ENCODE data around the gene HGFAC.

The HGFAC gene

GRCh38 chr4:3493720-3494461 is 52.1 kb downstream of the HGFAC start:
- H3K4me3 ChIP-seq = no peak overlapping the region
- H3K27ac ChIP-seq = no peak overlapping the region

- no peak overlapping the region for H3K27ac ChIP-seq
- H3K4me3 ChIP-seq = no peak overlapping the region
Measured at GRCh38 chr4:3494462-3494871, 52.7 kb downstream of the HGFAC start.

- no peak overlapping the region for H3K4me3 ChIP-seq
- H3K27ac ChIP-seq = no peak overlapping the region
Measured at GRCh38 chr4:3495204-3495975, 53.6 kb downstream of the HGFAC start.

GRCh38 chr4:3496021-3496420 is 54.3 kb downstream of the HGFAC start:
- Histone ChIP-seq H3K27ac (no peak overlapping the region), H3K4me3 (no peak overlapping the region)

- no peak overlapping the region for H3K27ac ChIP-seq
- no peak overlapping the region for H3K4me3 ChIP-seq
Measured at GRCh38 chr4:3497095-3497494, 55.3 kb downstream of the HGFAC start.

GRCh38 chr4:3497523-3498389 is 56.0 kb downstream of the HGFAC start:
- H3K27ac ChIP-seq = no peak overlapping the region
- no peak overlapping the region for H3K4me3 ChIP-seq

GRCh38 chr4:3498407-3498806 is 56.6 kb downstream of the HGFAC start:
- H3K27ac ChIP-seq = no peak overlapping the region
- H3K4me3 ChIP-seq = no peak overlapping the region
